HFFc6 (cell line): ENCODE results near the gene DGKH. TPM values are rescaled to one million over a fixed set of nuclear protein-coding genes. Genes with fewer than 3 reads are reported as not detected.
A peak's percentile ranks its signal among the peaks of the same experiment; 100 is the strongest.

Experiments
- DNase-seq: peaks from one replicate; pipeline ENCODE4 v3.0.0-alpha.2; 2018
- H3K27ac Mint-ChIP-seq: 2 replicates; pipeline ENCODE4 v1.8.0; 2020; ENCODE audit warnings: mild to moderate bottlenecking, mixed read lengths
- H3K27me3 Mint-ChIP-seq: 2 replicates; pipeline ENCODE4 v1.8.0; 2021; ENCODE audit warnings: mild to moderate bottlenecking, moderate library complexity, mixed read lengths; ENCODE audit not compliant: insufficient read depth
- H3K36me3 Mint-ChIP-seq: 2 replicates; pipeline ENCODE4 v1.8.0; 2021; ENCODE audit warnings: low read depth, mixed read lengths
- H3K4me1 Mint-ChIP-seq: 2 replicates; pipeline ENCODE4 v1.8.0; 2020; ENCODE audit warnings: low read depth, mixed read lengths
- H3K4me3 Mint-ChIP-seq: 2 replicates; pipeline ENCODE4 v1.8.0; 2020; ENCODE audit warnings: mild to moderate bottlenecking, moderate library complexity, mixed read lengths
- H3K9me3 Mint-ChIP-seq: 2 replicates; pipeline ENCODE4 v1.8.0; 2020; ENCODE audit warnings: mild to moderate bottlenecking, mixed read lengths
- CTCF ChIP-seq: fragments of 200-600 bp; sonication (generic); IDR thresholded peaks from 2 replicates; pipeline ENCODE4 v1.5.0; 2021; ENCODE audit warnings: antibody characterized with exemption, mild to moderate bottlenecking
- long read RNA-seq: library from polyadenylated mRNA; unstranded; transcript quantifications from one replicate; pipeline ENCODE4 v2.0.0, GENCODE V29; 2019
- total RNA-seq, 6 experiments: library from RNA; stranded (reverse); fragmentation: NEBNext Ultra II Directional; extraction: Animal tissue kit (Norgen Biotek cat#: 25700); gene quantifications; 2 replicates in 1 of 6; 3 replicates in 5 of 6; pipeline ENCODE4 v1.2.3, GENCODE V29; 2021

The DGKH gene
- 1 to 10 TPM; 6.9 to 8.7 (median 7.8) TPM for total RNA-seq
- long read RNA-seq, partial matches to known transcripts = 3 of 8 reads
- long read RNA-seq, other reads (novel, unspliced or antisense) = 5 of 8 reads

DNA sequence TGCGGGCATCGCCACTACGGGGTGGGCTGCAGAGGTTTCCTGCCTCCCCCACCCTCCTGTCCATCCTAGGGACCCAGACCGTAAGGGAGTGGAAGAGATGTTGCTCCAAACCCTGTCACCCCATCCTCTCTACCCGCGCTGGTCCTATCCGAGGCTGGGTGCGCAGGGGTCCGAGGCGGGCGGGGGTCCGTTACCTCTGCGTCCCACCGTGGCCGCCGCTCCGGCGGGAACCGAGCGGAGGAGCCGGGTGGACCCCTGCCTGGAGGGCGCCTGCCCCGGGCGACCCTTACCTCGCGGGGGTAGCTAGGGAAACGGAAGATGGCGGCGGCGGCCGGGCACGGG, at the start of gene DGKH:
TSS of gene DGKH (plus strand) at position 307 of the 342 bp plus-strand sequence. CDS start 126 bp downstream, outside the sequence.
- TF ChIP-seq CTCF = no peak

DNA sequence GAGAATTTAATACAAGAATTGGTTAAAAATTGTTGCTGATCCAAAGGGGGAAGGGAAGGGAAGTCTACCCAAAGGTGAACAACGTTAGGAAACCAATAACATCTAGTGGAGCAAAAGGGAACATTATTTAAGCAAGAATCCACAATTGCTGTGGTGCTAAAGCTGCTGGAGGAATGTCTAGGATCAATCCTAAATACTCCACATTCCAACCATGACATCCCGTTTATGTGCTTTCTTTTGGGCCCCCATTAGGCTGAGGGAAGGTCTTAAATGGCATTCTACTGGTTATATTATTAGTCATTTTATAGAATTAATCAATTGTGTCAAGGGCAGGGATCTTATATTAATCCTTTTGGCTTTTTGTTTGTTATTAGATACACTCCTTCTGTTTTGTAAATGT, 47.6 kb upstream of the DGKH start:
- H3K27ac Mint-ChIP-seq = peak overlapping the region; percentile 85
- peak overlapping the region; percentile 40 for H3K4me3 Mint-ChIP-seq
- TF ChIP-seq CTCF = no peak

More for the DNA sequence above, at the start of gene DGKH:
- Mint-ChIP-seq H3K36me3 (0 out of 2 replicates have a peak, but pooled peaks cover 5% of the 10 kb centered on the region), H3K27me3 (peaks cover 3% of the 10 kb centered on the region; the same call in 1 of the 2 replicates), H3K4me1 (peaks cover 34% of the 10 kb centered on the region), H3K9me3 (no peaks in the 10 kb centered on the region), H3K27ac (peak within 1 kb of the TSS; percentile 95), H3K4me3 (peak within 1 kb of the TSS; percentile 95)
- no peak for DNase-seq

DNA sequence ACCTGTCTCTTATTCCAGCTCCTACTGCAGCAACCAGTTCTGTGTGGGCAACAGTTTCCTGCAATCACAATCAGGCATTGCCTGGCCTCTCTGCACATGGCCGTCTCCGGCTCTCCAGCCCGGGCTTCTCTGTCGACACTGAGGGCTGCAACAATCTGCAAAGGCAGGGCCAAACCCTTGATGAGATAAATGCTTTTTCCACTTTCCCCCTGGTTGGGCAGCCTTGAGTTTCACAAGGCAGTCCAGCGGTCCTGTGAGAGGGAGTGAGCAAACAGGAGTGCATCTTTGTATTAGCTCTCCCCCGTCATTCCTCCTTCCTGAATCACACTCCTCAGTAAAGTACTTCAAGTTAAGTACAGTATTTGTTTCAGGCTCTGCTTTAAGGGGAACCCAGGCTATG, 46.9 kb upstream of the DGKH start:
- Mint-ChIP-seq H3K4me3 (peak overlapping the region; percentile 83), H3K36me3 (no peaks in the 10 kb centered on the region), H3K27me3 (no peaks in the 10 kb centered on the region; the same call in 1 of the 2 replicates), H3K4me1 (peaks cover 21% of the 10 kb centered on the region), H3K27ac (peak overlapping the region; percentile 85), H3K9me3 (no peaks in the 10 kb centered on the region)
- peak; percentile 80 for DNase-seq
- TF ChIP-seq CTCF = no peak

More for the DNA sequence above, 47.6 kb upstream of the DGKH start:
- Mint-ChIP-seq H3K9me3 (no peaks in the 10 kb centered on the region), H3K27me3 (no peaks in the 10 kb centered on the region; the same call in 1 of the 2 replicates), H3K36me3 (no peaks in the 10 kb centered on the region), H3K4me1 (peaks cover 27% of the 10 kb centered on the region)
- no peak for DNase-seq

DNA sequence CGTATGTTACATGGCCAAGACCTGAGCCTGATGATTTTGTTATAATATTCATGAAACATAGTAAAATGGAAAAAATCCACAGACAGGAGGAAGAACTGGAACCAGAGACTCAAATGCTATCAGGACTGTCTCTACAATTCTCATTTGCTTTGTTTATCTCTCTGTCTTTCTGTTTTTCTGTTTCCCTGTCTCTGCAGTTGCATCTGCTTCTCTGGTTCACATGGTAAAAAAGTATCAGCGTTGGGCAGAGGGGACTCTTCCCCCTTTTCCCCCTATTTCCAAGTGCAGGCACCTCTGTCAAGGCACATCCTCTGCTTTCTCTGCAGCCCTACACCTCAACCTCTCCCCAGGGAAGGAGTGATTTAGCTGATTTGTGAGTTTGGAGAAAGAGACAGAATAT, 46.4 kb upstream of the DGKH start:
- Mint-ChIP-seq H3K27me3 (no peaks in the 10 kb centered on the region; the same call in 1 of the 2 replicates), H3K4me1 (peaks cover 21% of the 10 kb centered on the region), H3K36me3 (no peaks in the 10 kb centered on the region), H3K27ac (no peak overlapping the region), H3K4me3 (no peak overlapping the region; the same call in 1 of the 2 replicates), H3K9me3 (no peaks in the 10 kb centered on the region)
- DNase-seq = no peak
- TF ChIP-seq CTCF = no peak

DNA sequence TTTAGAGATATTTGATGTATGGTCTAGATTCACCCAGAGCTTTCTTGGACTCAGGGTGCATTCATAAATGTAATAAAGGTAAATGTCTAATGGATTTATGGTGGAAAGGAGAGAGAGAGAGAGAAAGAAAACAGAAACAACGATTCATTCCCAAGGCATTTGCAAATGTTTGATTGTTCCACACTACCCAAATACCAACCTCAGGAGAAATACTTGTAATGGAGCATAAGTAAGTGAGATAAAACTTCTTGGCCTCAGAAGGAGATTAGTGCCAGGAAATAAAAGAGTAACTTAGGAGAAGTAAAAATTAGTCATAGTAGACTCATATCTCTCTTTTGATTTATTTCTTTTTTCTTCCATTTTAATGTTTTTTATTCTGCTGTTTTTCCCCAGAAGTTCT, 40.6 kb upstream of the DGKH start:
- no peaks in the 10 kb centered on the region for H3K9me3 Mint-ChIP-seq
- no peaks in the 10 kb centered on the region for H3K36me3 Mint-ChIP-seq
- TF ChIP-seq CTCF = no peak
- H3K27ac Mint-ChIP-seq = 0 out of 2 replicates have a peak overlapping the region, but pooled peaks have one; percentile 2
- peaks cover 4% of the 10 kb centered on the region; the same call in 1 of the 2 replicates for H3K27me3 Mint-ChIP-seq
- H3K4me1 Mint-ChIP-seq = peaks cover 19% of the 10 kb centered on the region
- DNase-seq = peak; percentile 64
- H3K4me3 Mint-ChIP-seq = no peak overlapping the region
